K562 (cell line): ENCODE results near the gene PSRC1. TPM values are rescaled to one million over a fixed set of nuclear protein-coding genes. Genes with fewer than 3 reads are reported as not detected.

Experiments used
- ATAC-seq: fragments of 200-7000 bp; cut with Tn5 transposase; 3 replicates; pipeline ENCODE4 v1.9.1; 2020; ENCODE audit warnings: moderate library complexity
- BruUV-seq: library from RNA; stranded (reverse); fragments of 400-500 nt; replicated peaks from 2 replicates; lab custom pipeline; 2021; lab: Mats Ljungman, UMichigan
- CTCF ChIA-PET: fragments of 300-600 bp; formaldehyde crosslinking; extraction: SDS; loops from one replicate; lab custom pipeline; 2021; ENCODE audit warnings: low intra/inter-chr PET ratio; lab: Yijun Ruan, JAX
- POLR2A ChIA-PET: fragments of 300-600, 350-650 bp; sonication (Branson Sonifier 250); formaldehyde crosslinking; extraction: SDS; loops from one replicate; lab custom pipeline; 2021; ENCODE audit warnings: antibody characterized with exemption, inconsistent platforms; lab: Yijun Ruan, JAX
- DNase-seq, 4 experiments: peaks; one replicate each; pipeline versions ENCODE4 v3.0.0 to v3.0.0-alpha.2; 2011 to 2018; ENCODE audit warnings: low spot score in 3 of 4, mixed read lengths in 3 of 4; ENCODE audit errors: extremely low read depth in 1 of 4
- FAIRE-seq: peaks from 2 replicates; lab custom pipeline; 2011; peaks lifted over from hg19 to GRCh38; lab: Jason Lieb, UNC
- H2AFZ ChIP-seq: 2 replicates; pipeline ENCODE4 v1.6.0; 2011; ENCODE audit warnings: low read depth, low read length, control low read depth, inconsistent platforms
- H3K27ac ChIP-seq: fragments of 200-600 bp; 3 replicates; pipeline ENCODE4 v1.8.0; 2011; ENCODE audit warnings: low read depth, mild to moderate bottlenecking, control low read depth, inconsistent platforms, low read length, moderate library complexity, mixed read lengths; ENCODE audit errors: extremely low read depth
- H3K27me3 ChIP-seq, 2 experiments: fragments of 300-600 bp in 1 of 2; 2 replicates in 1 of 2; 3 replicates in 1 of 2; pipeline versions ENCODE4 v1.6.0 to v1.8.0; 2011; ENCODE audit warnings: inconsistent platforms in 2 of 2, low read length in 2 of 2, mild to moderate bottlenecking in 1 of 2, mixed read lengths in 1 of 2, moderate library complexity in 1 of 2; ENCODE audit not compliant: control insufficient read depth in 2 of 2, insufficient read depth in 2 of 2
- H3K36me3 ChIP-seq: fragments of 300-600 bp; 3 replicates; pipeline ENCODE4 v1.8.0; 2011; ENCODE audit warnings: mild to moderate bottlenecking, low read length, inconsistent platforms; ENCODE audit not compliant: control insufficient read depth, insufficient read depth
- H3K4me1 ChIP-seq, 2 experiments: fragments of 200-600 bp in 1 of 2; replicated peaks in 1 of 2; 2 replicates in 1 of 2; 3 replicates in 1 of 2; pipeline versions ENCODE4 v1.5.1 to v1.8.0; 2011; ENCODE audit warnings: inconsistent platforms in 2 of 2, low read length in 2 of 2, mild to moderate bottlenecking in 1 of 2, mixed read lengths in 1 of 2, moderate library complexity in 1 of 2; ENCODE audit not compliant: control insufficient read depth in 2 of 2, insufficient read depth in 2 of 2
- H3K4me2 ChIP-seq: 2 replicates; pipeline ENCODE4 v1.6.1; 2011; ENCODE audit warnings: low read length, control low read depth, inconsistent platforms, mixed read lengths; ENCODE audit not compliant: insufficient read depth
- H3K4me3 ChIP-seq: fragments of 200-600 bp; sonication (generic), shearing (Covaris generic); 2 replicates; pipeline ENCODE4 v1.5.1; 2016; ENCODE audit warnings: control low read depth, inconsistent platforms
- H3K79me2 ChIP-seq: fragments of 200-600 bp; 3 replicates; pipeline ENCODE4 v1.8.0; 2011; ENCODE audit warnings: low read length, inconsistent platforms; ENCODE audit not compliant: control insufficient read depth, insufficient read depth
- H3K9ac ChIP-seq, 2 experiments: 2 replicates each; pipeline versions ENCODE4 v1.6.0 to v1.6.1; 2011; ENCODE audit warnings: low read depth in 2 of 2, low read length in 2 of 2, control low read depth in 1 of 2, inconsistent platforms in 1 of 2, mild to moderate bottlenecking in 1 of 2, mixed read lengths in 1 of 2; ENCODE audit not compliant: insufficient read depth in 1 of 2
- H3K9me1 ChIP-seq: one replicate; pipeline ENCODE4 v1.6.0; 2011; ENCODE audit warnings: inconsistent platforms, mild to moderate bottlenecking, low read length, moderate library complexity; ENCODE audit not compliant: control insufficient read depth, insufficient read depth
- H3K9me3 ChIP-seq: replicated peaks from 2 replicates; pipeline ENCODE4 v1.5.1; 2011; ENCODE audit warnings: low read depth, low read length, inconsistent platforms; ENCODE audit not compliant: control insufficient read depth, insufficient read depth
- H4K20me1 ChIP-seq: replicated peaks from 2 replicates; pipeline ENCODE4 v1.6.1; 2011; ENCODE audit warnings: low read length, inconsistent platforms, mixed read lengths; ENCODE audit not compliant: control insufficient read depth, insufficient read depth
- ATF7 ChIP-seq: fragments of 450-650 bp; IDR thresholded peaks from 2 replicates; pipeline ENCODE4 v1.7.1; 2014; ENCODE audit warnings: mild to moderate bottlenecking, moderate library complexity
- CXXC5 ChIP-seq: fragments of 250-450 bp; sonication (Bioruptor Pico); IDR thresholded peaks from 2 replicates; pipeline ENCODE4 v1.8.0; 2022; ENCODE audit warnings: inconsistent platforms, mild to moderate bottlenecking, moderate library complexity
- ERF ChIP-seq: fragments of 450-650 bp; formaldehyde crosslinking; IDR thresholded peaks from 2 replicates; pipeline ENCODE4 v1.4.0; 2020; ENCODE audit warnings: mild to moderate bottlenecking, mixed read lengths
- ESRRA ChIP-seq: fragments of 450-650 bp; IDR thresholded peaks from 2 replicates; pipeline ENCODE4 v1.6.1; 2014; ENCODE audit warnings: low read depth, mild to moderate bottlenecking, moderate library complexity, borderline replicate concordance
- HNRNPK ChIP-seq: fragments of 200-400 bp; formaldehyde crosslinking; IDR thresholded peaks from one replicate; pipeline ENCODE4 v1.6.1; 2018; ENCODE audit warnings: mild to moderate bottlenecking, low read depth, low read length; ENCODE audit not compliant: poor library complexity, severe bottlenecking
- KDM4B ChIP-seq, 2 experiments: fragments of 450-650 bp in 1 of 2; sonication (generic) in 1 of 2; IDR thresholded peaks; 2 replicates each; pipeline ENCODE4 v1.6.1; 2016 to 2017; ENCODE audit warnings: borderline replicate concordance in 2 of 2, antibody characterized with exemption in 1 of 2, low read depth in 1 of 2, mild to moderate bottlenecking in 1 of 2
- KLF1 ChIP-seq: fragments of 450-650 bp; IDR thresholded peaks from 2 replicates; pipeline ENCODE4 v1.6.1; 2016; ENCODE audit warnings: missing genetic modification characterization, missing compliant biosample characterization
- MAX ChIP-seq: sonication (generic); formaldehyde crosslinking; IDR thresholded peaks from 2 replicates; pipeline ENCODE4 v1.9.0; 2022; ENCODE audit warnings: mild to moderate bottlenecking, missing genetic modification reagents
- MXI1 ChIP-seq: IDR thresholded peaks from 2 replicates; pipeline ENCODE4 v1.6.1; 2011; ENCODE audit warnings: low read depth, mild to moderate bottlenecking, improper control_type of control experiment, low read length
- NELFE ChIP-seq: IDR thresholded peaks from 2 replicates; pipeline ENCODE4 v1.6.1; 2011; ENCODE audit warnings: mild to moderate bottlenecking; ENCODE audit not compliant: insufficient read depth, insufficient read length
- NR2F6 ChIP-seq: fragments of 450-650 bp; formaldehyde crosslinking; IDR thresholded peaks from 2 replicates; pipeline ENCODE4 v1.4.0; 2020; ENCODE audit warnings: mild to moderate bottlenecking
- POLR3A ChIP-seq: IDR thresholded peaks from 2 replicates; pipeline ENCODE4 v1.6.1; 2011; ENCODE audit warnings: borderline replicate concordance, mild to moderate bottlenecking, moderate library complexity; ENCODE audit not compliant: insufficient read length, insufficient read depth; ENCODE audit errors: extremely low read depth
- PRPF4 ChIP-seq: fragments of 200-400 bp; formaldehyde crosslinking; IDR thresholded peaks from one replicate; pipeline ENCODE4 v1.6.1; 2017; ENCODE audit warnings: low read length, low read depth, mild to moderate bottlenecking; ENCODE audit not compliant: insufficient read depth, poor library complexity, severe bottlenecking
- PTTG1 ChIP-seq: fragments of 450-650 bp; IDR thresholded peaks from 2 replicates; pipeline ENCODE4 v1.6.1; 2016; ENCODE audit warnings: low read depth, mild to moderate bottlenecking, missing genetic modification characterization, missing compliant biosample characterization
- RBM34 ChIP-seq: fragments of 200-400 bp; formaldehyde crosslinking; IDR thresholded peaks from 2 replicates; pipeline ENCODE4 v1.6.1; 2018; ENCODE audit warnings: low read length, borderline replicate concordance; ENCODE audit not compliant: insufficient read depth
- STAT5A ChIP-seq: IDR thresholded peaks from 2 replicates; pipeline ENCODE4 v1.6.1; 2012; ENCODE audit warnings: low read length, inconsistent platforms, borderline replicate concordance
- ZNF232 ChIP-seq: sonication (generic); formaldehyde crosslinking; IDR thresholded peaks from 2 replicates; pipeline ENCODE4 v1.8.0; 2022; ENCODE audit warnings: mild to moderate bottlenecking, missing genetic modification reagents
- ZNF316 ChIP-seq: fragments of 450-650 bp; IDR thresholded peaks from 2 replicates; pipeline ENCODE4 v1.6.1; 2016
- ZNF41 ChIP-seq: fragments of 250-450 bp; sonication (Bioruptor Pico); conservative IDR thresholded peaks from 2 replicates; pipeline ENCODE4 v1.4.0; 2020; ENCODE audit warnings: mild to moderate bottlenecking
- ZNF717 ChIP-seq: fragments of 250-450 bp; sonication (Bioruptor Pico); IDR thresholded peaks from 2 replicates; pipeline ENCODE4 v1.5.0; 2021
- WGBS: fragments of 100-300 bp; shearing (Covaris generic); methylation state at CpG from one replicate; pipeline ENCODE4 v1.1.6; 2016; ENCODE audit warnings: low coverage, mixed read lengths; ENCODE audit not compliant: insufficient coverage; ENCODE audit errors: missing lambda C conversion rate; 5-methylcytosine and 5-hydroxymethylcytosine counted together
- in situ Hi-C: fragments of 300-500 bp; cut with MboI; formaldehyde crosslinking; loops from 4 replicates; pipeline ENCODE4 v1.15.0; 2018; ENCODE audit warnings: inconsistent platforms, mixed read lengths
- intact Hi-C: fragments of 100-400 bp; cut with micrococcal nuclease; formaldehyde crosslinking; loops from 2 replicates; pipeline ENCODE4 v1.14.2; 2022
- polyA plus RNA-seq, 8 experiments: library from polyadenylated mRNA; depleted of rRNA in 4 of 8; stranded (reverse) in 5 of 8; unstranded in 3 of 8; fragments of >200 nt; fragmentation: Nextera tagmentation in 2 of 8; fragmentation: Illumina TruSeq in 1 of 8; extraction: Ambion mirVana in 2 of 8; extraction: Trizol in 1 of 8; gene quantifications; 2 replicates each; pipeline versions ENCODE4 v1.2.1 to v1.2.3, GENCODE V29; 2011 to 2014; ENCODE audit warnings: inconsistent platforms in 1 of 8, missing spikeins in 1 of 8
- total RNA-seq, 7 experiments: library from RNA; depleted of rRNA in 6 of 7; stranded (reverse); fragments of >200 nt in 6 of 7; fragmentation: Illumina TruSeq in 2 of 7; extraction: Trizol in 2 of 7; gene quantifications; 2 replicates each; pipeline versions ENCODE4 v1.2.1 to v1.2.3, GENCODE V29; 2011 to 2021; ENCODE audit warnings: low replicate concordance in 1 of 7
- TF ChIP-seq, protein P1 (sequence below): IDR thresholded peaks from 2 replicates; pipeline ENCODE4 v1.6.1; 2012; ENCODE audit warnings: low read depth, low read length, improper control_type of control experiment, borderline replicate concordance

Gene PSRC1
- total and polyA plus RNA-seq, 9 of the 15 experiments (the other 6 are each of a cell fraction or from before 2014, with no cell fraction given): 6.5 to 65.2 (median 39.3) TPM

GRCh38 chr1:109257682-109258421 lies 25.1 kb downstream of the PSRC1 start:
- H4K20me1 ChIP-seq: no peaks in the 10 kb centered on the region
- no peak for FAIRE-seq
- BruUV-seq: no TSS peak
- H3K4me1 ChIP-seq: peaks cover 33 to 65% of the 10 kb centered on the region in 2 experiments
- H3K79me2 ChIP-seq: peaks cover 27% of the 10 kb centered on the region
- in situ Hi-C loops (no loop called here), intact Hi-C loops (no loop called here)
- ChIA-PET POLR2A (interaction anchor here (0.6 to 1.3 kb wide), 5 partner anchors 17 to 290 kb away, joined by 3 to 4 read pairs (median 4); partner anchors contain the start of gene GNAI3), CTCF (no interaction called here)
- H3K9me1 ChIP-seq: peaks cover 4% of the 10 kb centered on the region
- H3K4me2 ChIP-seq: no peak overlapping the region
- H3K4me3 ChIP-seq: no peak overlapping the region
- H3K9me3 ChIP-seq: no peaks in the 10 kb centered on the region
- peaks cover 24% of the 10 kb centered on the region; the same call in 2 of the 3 replicates for H3K36me3 ChIP-seq
- DNase-seq: peak in 2 of 4 experiments; percentile 53 to 59
- H3K27ac ChIP-seq: no peak overlapping the region; the same call in 2 of the 3 replicates
- no peak for ATAC-seq
- H2AFZ ChIP-seq: no peak overlapping the region
- peak overlapping the region in 1 of 2 experiments; percentile 53; a peak in 1 of 4 replicates for H3K9ac ChIP-seq
- 77% methylated on average over 15 of the region's 15 CpGs for WGBS
- H3K27me3 ChIP-seq: no peaks in the 10 kb centered on the region
- TF ChIP-seq HNRNPK (no peak), ZNF41 (CRISPR knock-in tag) (no peak), STAT5A (no peak), NR2F6 (no peak), ERF (CRISPR knock-in tag) (no peak), RBM34 (no peak), MAX (peak; percentile 7; the same call in 1 of the 2 replicates), ZNF316 (no peak), CXXC5 (CRISPR knock-in tag) (no peak), PRPF4 (no peak), POLR3A (no peak), ZNF717 (no peak), KDM4B (IDR thresholded peaks at IDR 0.05; ENCODE audit: borderline replicate concordance in 2 of 2, low read depth in 1 of 2) (no peak), NELFE (no peak), PTTG1 (tag) (no peak), ATF7 (peak; percentile 42; the same call in 1 of the 2 replicates), KLF1 (tag) (no peak), MXI1 (no peak), ZNF232 (no peak), ESRRA (no peak)
- TF ChIP-seq, protein P1, sequence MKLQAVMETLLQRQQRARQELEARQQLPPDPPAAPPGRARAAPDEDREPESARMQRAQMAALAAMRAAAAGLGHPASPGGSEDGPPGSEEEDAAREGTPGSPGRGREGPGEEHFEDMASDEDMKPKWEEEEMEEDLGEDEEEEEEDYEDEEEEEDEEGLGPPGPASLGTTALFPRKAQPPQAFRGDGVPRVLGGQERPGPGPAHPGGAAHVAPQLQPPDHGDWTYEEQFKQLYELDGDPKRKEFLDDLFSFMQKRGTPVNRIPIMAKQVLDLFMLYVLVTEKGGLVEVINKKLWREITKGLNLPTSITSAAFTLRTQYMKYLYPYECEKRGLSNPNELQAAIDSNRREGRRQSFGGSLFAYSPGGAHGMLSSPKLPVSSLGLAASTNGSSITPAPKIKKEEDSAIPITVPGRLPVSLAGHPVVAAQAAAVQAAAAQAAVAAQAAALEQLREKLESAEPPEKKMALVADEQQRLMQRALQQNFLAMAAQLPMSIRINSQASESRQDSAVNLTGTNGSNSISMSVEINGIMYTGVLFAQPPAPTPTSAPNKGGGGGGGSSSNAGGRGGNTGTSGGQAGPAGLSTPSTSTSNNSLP: no peak
